Measurements from ENCODE around the gene UBD.

The UBD gene

DNA sequence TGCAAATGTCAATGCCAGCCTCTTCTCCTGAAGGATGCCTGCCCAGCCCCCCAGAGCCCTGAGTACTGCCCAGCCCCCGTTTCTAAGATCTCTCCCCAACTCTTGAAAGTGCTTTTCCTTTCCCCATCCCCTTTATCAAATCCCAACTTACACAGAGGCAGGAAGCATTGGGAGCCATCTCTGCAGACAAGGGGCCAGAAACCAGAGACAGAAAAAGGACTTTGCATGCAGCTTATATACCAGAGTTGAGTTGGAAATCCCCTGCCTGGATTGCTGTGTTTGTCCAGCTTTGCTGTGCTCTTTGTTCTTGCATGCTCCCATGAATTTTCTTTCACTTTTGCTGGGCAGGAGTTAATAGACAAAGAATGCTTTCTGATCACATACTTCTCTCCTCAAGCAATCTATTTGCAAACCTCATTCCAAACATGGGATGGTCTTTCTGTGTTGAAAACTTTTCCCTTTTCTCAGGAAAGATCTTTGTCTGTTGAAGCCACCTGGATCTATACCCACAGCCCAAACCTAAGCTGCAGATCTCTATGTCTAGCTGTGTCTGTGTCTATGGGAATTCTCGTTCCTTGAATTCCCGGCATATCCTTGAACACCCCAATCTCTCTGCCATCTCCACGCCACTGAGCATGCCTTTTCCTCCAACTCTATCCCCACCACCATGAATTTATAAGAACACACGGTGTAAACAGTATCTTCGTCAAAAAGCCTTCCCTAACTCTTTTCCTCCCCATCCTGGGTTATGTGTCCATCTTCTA lies at the start of gene UBD:
UBD (minus strand) TSS at position 209 of the 764 bp plus-strand sequence; CDS start at position 178, 31 bp downstream.
- H3K4me1 ChIP-seq (ENCODE audit: insufficient read depth, low read length) = peaks cover 22% of the 10 kb centered on the region; the same call in 1 of the 2 replicates
- no peak within 1 kb of the TSS for H3K27ac ChIP-seq (ENCODE audit: low read length)

DNA sequence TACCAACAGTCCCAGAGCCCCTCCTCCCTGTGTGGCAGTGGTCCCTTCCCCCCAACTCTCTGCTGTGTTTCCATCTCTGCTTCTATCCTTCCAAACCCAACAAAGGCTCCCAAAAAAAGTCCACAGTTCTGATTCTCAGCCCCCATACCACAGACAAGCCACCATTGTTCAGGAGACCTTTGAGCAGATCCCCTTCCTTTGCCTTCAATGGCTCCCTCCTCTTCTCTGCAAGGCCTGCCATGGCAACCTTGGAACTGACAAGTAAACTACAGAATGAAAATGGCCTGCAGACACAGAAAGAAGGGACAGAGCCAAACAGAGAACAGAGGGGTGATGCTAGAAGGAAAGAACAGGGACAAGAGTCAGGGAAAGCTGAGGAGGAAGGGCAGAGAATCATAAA lies 48.6 kb upstream of the UBD start:
- H3K9ac ChIP-seq (ENCODE audit: low read depth, low read length) = no peak overlapping the region
- H3K27me3 ChIP-seq (ENCODE audit: insufficient read depth, low read length) = no peaks in the 10 kb centered on the region
- H3K4me1 ChIP-seq (ENCODE audit: insufficient read depth, low read length) = no peaks in the 10 kb centered on the region
- no peak overlapping the region for H3K4me3 ChIP-seq (ENCODE audit: low read length)
- no peak overlapping the region for H3K27ac ChIP-seq (ENCODE audit: low read length)
- H3K9me3 ChIP-seq (ENCODE audit: insufficient read depth, low read depth, low read length) = no peaks in the 10 kb centered on the region
- H3K36me3 ChIP-seq (ENCODE audit: insufficient read depth, low read depth, low read length) = peaks cover 100% of the 10 kb centered on the region

More for the DNA sequence above, at the start of gene UBD:
- Histone ChIP-seq H3K9ac (ENCODE audit: low read depth, low read length) (no peak within 1 kb of the TSS), H3K4me3 (ENCODE audit: low read length) (no peak within 1 kb of the TSS), H3K36me3 (ENCODE audit: insufficient read depth, low read depth, low read length) (no peaks in the 10 kb centered on the region), H3K27me3 (ENCODE audit: insufficient read depth, low read length) (peaks cover 46% of the 10 kb centered on the region), H3K9me3 (ENCODE audit: insufficient read depth, low read depth, low read length) (no peaks in the 10 kb centered on the region)

DNA sequence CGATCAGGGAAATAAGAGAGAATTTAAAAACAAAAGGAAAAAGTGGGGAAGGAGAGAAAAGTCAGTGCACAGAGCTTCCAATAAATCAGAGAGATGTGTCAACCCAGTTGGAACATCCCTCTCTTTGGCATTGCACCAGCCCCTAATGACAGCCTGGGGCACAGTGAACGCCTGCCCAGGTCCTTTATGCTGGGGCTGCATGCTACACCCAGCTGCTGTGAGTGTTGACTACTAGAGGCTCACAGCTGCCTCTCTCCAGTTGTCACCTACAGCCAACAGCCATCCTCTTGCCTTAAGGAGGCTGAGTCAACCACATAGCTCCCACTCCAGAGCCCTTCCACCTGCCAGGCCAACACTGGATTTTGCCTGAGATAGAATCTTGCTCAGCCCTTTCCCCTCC lies 44.4 kb upstream of the UBD start:
- H3K36me3 ChIP-seq (ENCODE audit: insufficient read depth, low read depth, low read length) = peaks cover 100% of the 10 kb centered on the region
- H3K27me3 ChIP-seq (ENCODE audit: insufficient read depth, low read length) = no peaks in the 10 kb centered on the region
- H3K9me3 ChIP-seq (ENCODE audit: insufficient read depth, low read depth, low read length) = no peaks in the 10 kb centered on the region
- no peak overlapping the region for H3K9ac ChIP-seq (ENCODE audit: low read depth, low read length)
- no peak overlapping the region for H3K4me3 ChIP-seq (ENCODE audit: low read length)
- H3K27ac ChIP-seq (ENCODE audit: low read length) = no peak overlapping the region
- no peaks in the 10 kb centered on the region for H3K4me1 ChIP-seq (ENCODE audit: insufficient read depth, low read length)

DNA sequence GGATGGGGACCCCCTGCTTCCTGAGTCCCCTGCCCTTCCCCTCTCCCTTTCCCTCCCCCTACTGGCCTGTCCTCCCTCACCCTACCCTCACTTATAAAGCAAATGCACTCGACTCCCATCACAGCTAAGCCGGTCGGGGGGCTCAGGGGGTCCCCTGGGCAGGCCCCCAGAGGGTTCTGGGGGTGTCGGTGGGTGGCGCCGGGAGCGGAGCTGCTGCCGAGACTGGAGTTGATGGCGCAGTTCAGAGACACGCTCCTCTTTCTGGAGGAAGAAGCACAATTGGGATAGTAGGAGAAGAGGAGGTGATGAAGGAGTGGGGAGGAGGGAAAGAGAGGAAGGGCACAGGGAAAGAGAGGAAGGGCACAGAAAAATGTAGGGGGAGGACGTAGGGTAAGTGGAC lies 43.9 kb upstream of the UBD start:
- Histone ChIP-seq H3K4me3 (ENCODE audit: low read length) (no peak overlapping the region), H3K27me3 (ENCODE audit: insufficient read depth, low read length) (no peaks in the 10 kb centered on the region), H3K9ac (ENCODE audit: low read depth, low read length) (no peak overlapping the region), H3K9me3 (ENCODE audit: insufficient read depth, low read depth, low read length) (no peaks in the 10 kb centered on the region), H3K4me1 (ENCODE audit: insufficient read depth, low read length) (no peaks in the 10 kb centered on the region), H3K36me3 (ENCODE audit: insufficient read depth, low read depth, low read length) (peaks cover 96% of the 10 kb centered on the region), H3K27ac (ENCODE audit: low read length) (no peak overlapping the region)

DNA sequence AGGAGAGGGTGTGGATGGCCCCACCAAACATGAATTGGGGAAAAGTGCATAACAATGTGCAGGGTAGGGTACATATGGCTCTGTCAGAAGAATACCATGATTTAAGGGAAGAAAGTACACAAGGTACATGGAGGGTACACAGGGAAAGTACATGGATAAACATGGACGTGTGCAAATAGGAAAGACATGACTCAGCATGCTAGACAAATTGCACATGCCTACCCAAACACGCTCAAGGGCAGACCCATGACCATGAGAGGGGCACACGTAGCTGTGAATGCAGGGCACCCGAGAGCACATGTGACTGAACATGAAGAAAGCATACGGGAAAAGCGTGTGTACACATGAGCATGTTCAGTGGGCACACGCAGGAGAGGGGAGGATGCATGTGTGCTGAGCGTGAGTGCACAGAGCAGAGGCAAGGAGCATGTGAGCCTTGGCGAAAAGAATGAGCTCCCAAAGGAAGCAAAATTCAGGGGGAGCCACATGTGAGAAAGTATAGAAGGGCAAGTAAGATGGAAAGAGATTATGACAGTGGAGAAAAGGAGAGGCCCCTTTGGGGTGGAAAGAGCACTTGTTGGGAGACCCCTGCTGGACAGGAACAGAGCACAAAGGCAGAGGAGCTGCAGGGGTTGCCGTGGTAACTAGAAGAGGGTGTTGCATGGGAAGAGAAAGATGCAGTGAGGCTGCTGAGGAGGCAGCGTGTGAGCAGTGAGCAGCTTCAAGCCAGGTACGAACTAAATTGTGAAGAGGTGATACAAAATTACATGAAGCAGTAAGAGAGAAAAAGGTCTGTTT lies 43.2 kb upstream of the UBD start:
- no peaks in the 10 kb centered on the region for H3K4me1 ChIP-seq (ENCODE audit: insufficient read depth, low read length)
- peaks cover 89% of the 10 kb centered on the region for H3K36me3 ChIP-seq (ENCODE audit: insufficient read depth, low read depth, low read length)
- H3K9ac ChIP-seq (ENCODE audit: low read depth, low read length) = no peak overlapping the region

DNA sequence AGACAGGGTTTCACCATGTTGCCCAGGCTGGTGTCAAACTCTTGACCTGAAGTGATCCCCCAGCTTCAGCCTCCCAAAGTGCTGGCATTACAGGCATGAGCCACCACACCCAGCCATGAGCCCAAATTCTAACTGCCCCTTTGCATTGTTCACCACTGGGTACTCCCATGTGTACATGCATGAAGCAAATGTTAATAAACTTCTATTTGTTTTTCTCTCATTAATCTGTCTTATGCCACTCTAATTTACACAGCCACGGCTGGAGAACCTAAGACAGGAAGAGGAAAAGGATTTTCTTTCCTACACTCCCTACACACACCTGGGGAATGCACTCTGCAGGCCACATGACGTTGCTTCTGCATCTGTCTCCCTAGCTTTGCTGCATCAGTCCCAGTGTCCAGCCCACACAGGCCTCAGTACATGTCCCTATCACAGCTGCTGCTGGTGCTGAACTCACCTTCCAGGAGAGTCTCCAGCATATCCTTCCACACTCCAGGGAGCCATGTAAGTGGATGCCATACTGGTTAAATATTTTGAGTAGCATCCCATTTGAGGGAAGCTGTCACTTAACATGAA lies 38.7 kb upstream of the UBD start:
- Histone ChIP-seq H3K9me3 (ENCODE audit: insufficient read depth, low read depth, low read length) (no peaks in the 10 kb centered on the region), H3K9ac (ENCODE audit: low read depth, low read length) (no peak overlapping the region), H3K4me3 (ENCODE audit: low read length) (no peak overlapping the region), H3K36me3 (ENCODE audit: insufficient read depth, low read depth, low read length) (peaks cover 44% of the 10 kb centered on the region), H3K27me3 (ENCODE audit: insufficient read depth, low read length) (no peaks in the 10 kb centered on the region), H3K4me1 (ENCODE audit: insufficient read depth, low read length) (peaks cover 4% of the 10 kb centered on the region; the same call in 1 of the 2 replicates), H3K27ac (ENCODE audit: low read length) (no peak overlapping the region)

More for the DNA sequence above, 43.2 kb upstream of the UBD start:
- Histone ChIP-seq H3K9me3 (ENCODE audit: insufficient read depth, low read depth, low read length) (no peaks in the 10 kb centered on the region), H3K27ac (ENCODE audit: low read length) (no peak overlapping the region), H3K27me3 (ENCODE audit: insufficient read depth, low read length) (no peaks in the 10 kb centered on the region), H3K4me3 (ENCODE audit: low read length) (no peak overlapping the region)

DNA sequence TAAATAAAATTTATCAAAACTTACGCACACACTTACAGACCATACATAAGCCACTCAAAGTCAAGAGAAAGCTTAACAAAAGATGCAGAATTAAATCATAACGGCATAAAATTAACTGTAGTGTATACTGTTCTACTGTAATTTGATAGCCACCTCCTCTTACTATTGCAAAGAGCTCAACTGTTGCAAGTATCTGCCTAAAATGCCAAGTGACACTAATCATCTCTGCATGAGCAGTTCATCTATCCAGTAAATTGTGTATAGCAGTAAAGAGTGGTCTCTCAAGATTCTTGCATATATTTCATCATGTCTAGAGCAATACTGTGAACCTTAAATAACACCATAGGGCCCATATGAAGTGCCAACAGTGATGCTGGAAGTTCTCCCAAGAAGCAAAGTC lies 37.7 kb upstream of the UBD start:
- Histone ChIP-seq H3K27me3 (ENCODE audit: insufficient read depth, low read length) (no peaks in the 10 kb centered on the region), H3K27ac (ENCODE audit: low read length) (no peak overlapping the region), H3K36me3 (ENCODE audit: insufficient read depth, low read depth, low read length) (peaks cover 33% of the 10 kb centered on the region), H3K4me3 (ENCODE audit: low read length) (no peak overlapping the region), H3K9ac (ENCODE audit: low read depth, low read length) (no peak overlapping the region), H3K9me3 (ENCODE audit: insufficient read depth, low read depth, low read length) (no peaks in the 10 kb centered on the region), H3K4me1 (ENCODE audit: insufficient read depth, low read length) (peaks cover 4% of the 10 kb centered on the region; the same call in 1 of the 2 replicates)

DNA sequence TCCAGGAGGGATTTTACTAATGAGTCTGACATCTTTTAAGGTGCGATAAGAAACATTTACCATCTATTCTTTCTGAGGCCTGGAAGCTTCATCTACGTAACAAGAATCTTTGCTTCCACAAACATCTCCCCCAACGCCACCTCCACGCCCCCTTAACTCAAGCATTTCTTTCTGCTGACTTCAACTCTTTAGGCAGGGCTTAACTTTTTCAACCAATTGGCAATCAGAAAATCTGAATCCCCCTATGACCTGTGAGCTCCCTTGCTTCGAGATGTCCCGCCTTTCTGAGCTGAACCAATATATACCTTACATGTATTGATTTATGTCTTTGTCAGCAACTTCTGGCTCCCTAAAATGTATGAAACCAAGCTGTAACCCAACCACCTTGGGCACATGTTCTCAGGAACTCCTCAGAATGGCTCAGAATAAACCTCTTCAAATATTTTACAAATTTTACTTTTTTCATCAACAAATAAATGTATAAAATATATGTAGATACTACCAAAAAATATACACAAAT lies 36.9 kb upstream of the UBD start:
- Histone ChIP-seq H3K27ac (ENCODE audit: low read length) (no peak overlapping the region), H3K27me3 (ENCODE audit: insufficient read depth, low read length) (no peaks in the 10 kb centered on the region), H3K9me3 (ENCODE audit: insufficient read depth, low read depth, low read length) (no peaks in the 10 kb centered on the region)

DNA sequence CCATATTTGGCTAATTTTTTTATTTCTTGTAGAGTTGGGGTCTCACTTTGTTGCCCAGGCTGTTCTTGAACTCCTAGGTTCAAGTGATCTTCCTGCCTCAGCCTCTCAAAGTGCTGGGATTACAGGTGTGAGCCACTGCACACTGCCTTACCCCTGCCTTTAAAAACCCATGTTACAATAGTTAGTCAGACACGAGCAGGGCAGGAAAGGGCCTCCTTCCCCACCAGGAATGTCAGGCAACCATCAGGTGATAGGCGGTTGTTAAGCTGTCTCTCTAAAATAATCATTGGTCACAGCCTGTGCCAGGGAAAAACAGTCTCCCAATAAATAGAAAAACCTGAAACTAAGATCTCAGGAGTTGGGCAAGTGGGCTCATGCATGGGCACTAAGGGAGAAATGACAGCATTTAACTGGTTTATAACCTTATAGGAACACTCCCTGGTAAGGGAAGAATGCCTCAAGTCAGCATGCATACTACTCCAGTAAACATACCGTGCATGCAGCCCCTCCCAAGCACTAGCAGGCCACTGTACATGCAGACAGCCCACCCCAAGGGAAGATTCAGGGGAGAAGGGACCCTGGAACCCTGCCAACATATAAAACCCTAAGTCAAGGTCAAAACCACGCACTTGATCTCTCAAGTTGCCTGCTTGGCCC lies 33.8 kb upstream of the UBD start:
- no peaks in the 10 kb centered on the region for H3K27me3 ChIP-seq (ENCODE audit: insufficient read depth, low read length)
- no peak overlapping the region for H3K27ac ChIP-seq (ENCODE audit: low read length)
- H3K36me3 ChIP-seq (ENCODE audit: insufficient read depth, low read depth, low read length) = no peaks in the 10 kb centered on the region
- no peak overlapping the region for H3K4me3 ChIP-seq (ENCODE audit: low read length)
- H3K9me3 ChIP-seq (ENCODE audit: insufficient read depth, low read depth, low read length) = no peaks in the 10 kb centered on the region
- H3K9ac ChIP-seq (ENCODE audit: low read depth, low read length) = no peak overlapping the region
- peaks cover 4% of the 10 kb centered on the region; the same call in 1 of the 2 replicates for H3K4me1 ChIP-seq (ENCODE audit: insufficient read depth, low read length)

More for the DNA sequence above, 36.9 kb upstream of the UBD start:
- Histone ChIP-seq H3K36me3 (ENCODE audit: insufficient read depth, low read depth, low read length) (peaks cover 26% of the 10 kb centered on the region), H3K4me3 (ENCODE audit: low read length) (no peak overlapping the region), H3K4me1 (ENCODE audit: insufficient read depth, low read length) (peaks cover 4% of the 10 kb centered on the region; the same call in 1 of the 2 replicates), H3K9ac (ENCODE audit: low read depth, low read length) (no peak overlapping the region)

DNA sequence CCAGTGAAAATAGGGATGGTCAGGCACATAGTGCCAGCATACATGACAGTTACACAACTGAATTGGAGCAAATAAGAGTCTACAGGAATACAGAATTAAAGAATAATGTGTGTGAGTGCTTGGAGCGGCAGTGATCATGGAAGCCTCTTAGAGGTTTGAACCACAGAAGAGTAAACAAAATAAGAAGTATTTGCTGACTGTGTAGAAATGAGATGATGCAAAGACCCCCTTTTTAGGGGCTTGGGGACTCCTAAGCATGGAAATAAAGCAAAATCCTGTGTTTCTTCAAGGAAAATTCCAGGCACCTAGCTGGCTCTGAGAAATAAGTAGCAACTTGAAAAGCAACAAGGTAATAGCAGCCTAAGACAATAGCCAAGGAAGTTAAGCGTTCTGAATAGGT lies 32.1 kb upstream of the UBD start:
- Histone ChIP-seq H3K9me3 (ENCODE audit: insufficient read depth, low read depth, low read length) (no peaks in the 10 kb centered on the region), H3K27me3 (ENCODE audit: insufficient read depth, low read length) (no peaks in the 10 kb centered on the region)

DNA sequence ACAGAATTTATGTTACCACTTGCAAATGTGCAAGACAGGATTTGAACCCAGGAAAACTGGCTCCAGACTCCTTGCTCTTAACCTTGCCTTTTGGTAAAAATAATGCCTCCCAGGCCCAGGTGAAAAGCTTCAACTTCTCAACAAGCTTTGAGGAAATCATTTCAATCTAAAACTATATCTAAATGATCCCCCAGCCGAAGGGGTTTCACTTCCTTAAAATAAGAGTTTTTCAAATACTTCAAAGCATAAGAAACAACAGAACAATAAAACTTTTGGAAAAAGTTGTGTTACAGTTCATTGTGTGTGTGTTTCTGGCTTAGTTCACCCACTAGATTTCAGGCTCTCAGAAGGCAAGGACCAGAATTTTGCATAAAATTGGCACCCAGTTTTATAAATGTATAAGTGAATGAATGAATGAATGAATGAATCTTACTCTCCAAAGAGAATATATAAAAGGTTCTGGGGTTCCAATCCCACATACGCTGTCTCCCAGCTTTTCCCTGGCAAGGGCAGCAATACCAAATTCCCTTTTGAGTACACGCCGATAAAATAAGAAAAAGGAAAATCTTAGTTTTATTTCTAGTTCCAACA lies 30.8 kb upstream of the UBD start:
- no peak overlapping the region for H3K27ac ChIP-seq (ENCODE audit: low read length)
- H3K27me3 ChIP-seq (ENCODE audit: insufficient read depth, low read length) = no peaks in the 10 kb centered on the region

More for the DNA sequence above, 32.1 kb upstream of the UBD start:
- Histone ChIP-seq H3K4me1 (ENCODE audit: insufficient read depth, low read length) (peaks cover 4% of the 10 kb centered on the region; the same call in 1 of the 2 replicates), H3K4me3 (ENCODE audit: low read length) (no peak overlapping the region), H3K9ac (ENCODE audit: low read depth, low read length) (no peak overlapping the region), H3K27ac (ENCODE audit: low read length) (no peak overlapping the region), H3K36me3 (ENCODE audit: insufficient read depth, low read depth, low read length) (no peaks in the 10 kb centered on the region)

More for the DNA sequence above, 30.8 kb upstream of the UBD start:
- Histone ChIP-seq H3K4me3 (ENCODE audit: low read length) (no peak overlapping the region), H3K9ac (ENCODE audit: low read depth, low read length) (no peak overlapping the region), H3K36me3 (ENCODE audit: insufficient read depth, low read depth, low read length) (no peaks in the 10 kb centered on the region), H3K4me1 (ENCODE audit: insufficient read depth, low read length) (peaks cover 4% of the 10 kb centered on the region; the same call in 1 of the 2 replicates), H3K9me3 (ENCODE audit: insufficient read depth, low read depth, low read length) (no peaks in the 10 kb centered on the region)
